GM10248 (cell line): Measurements from ENCODE around the gene SSR2.

Source experiments
- CTCF ChIA-PET: fragments of 300-600 bp; sonication (Branson Sonifier 250); formaldehyde crosslinking; extraction: SDS; loops from one replicate; lab custom pipeline; 2021; ENCODE audit warnings: antibody characterized with exemption; lab: Yijun Ruan, JAX
- POLR2A ChIA-PET: fragments of 350-650 bp; sonication (Branson Sonifier 250); formaldehyde crosslinking; extraction: SDS; loops from one replicate; lab custom pipeline; 2020; ENCODE audit warnings: antibody characterized with exemption; lab: Yijun Ruan, JAX
- DNase-seq: peaks from one replicate; pipeline ENCODE4 v3.0.0; 2012; ENCODE audit errors: extremely low spot score
- CTCF ChIP-seq: IDR thresholded peaks from 2 replicates; pipeline ENCODE4 v1.5.1; 2012; ENCODE audit warnings: mild to moderate bottlenecking, low read depth; ENCODE audit errors: extremely low read depth, missing control alignments, control extremely low read depth

SSR2 gene

GRCh38 chr1:155979597-155980343 lies 41.0 kb downstream of the SSR2 start:
- ChIA-PET CTCF (interaction anchor here (1.2 to 19.5 kb wide), 6 partner anchors 13 to 55 kb away, joined by 3 to 215 read pairs (median 38); no protein-coding TSS in a partner anchor), POLR2A (interaction anchor here (0.5 to 1.1 kb wide), 2 partner anchors 9 to 147 kb away, joined by 4 to 6 read pairs; no protein-coding TSS in a partner anchor)
- no peak for TF ChIP-seq CTCF
- no peak for DNase-seq

- CTCF ChIA-PET: interaction anchor here (0.6 to 19.5 kb wide), 6 partner anchors 9 to 246 kb away, joined by 3 to 215 read pairs (median 20); no protein-coding TSS in a partner anchor
- no peak for TF ChIP-seq CTCF
- POLR2A ChIA-PET: interaction anchor here (0.6 to 1.3 kb wide), 4 partner anchors 9 to 321 kb away, joined by 3 to 4 read pairs (median 4); no protein-coding TSS in a partner anchor
- DNase-seq: no peak
Measured at GRCh38 chr1:155978973-155979429, 41.8 kb downstream of the SSR2 start.

- CTCF ChIA-PET: interaction anchor here (0.6 to 19.5 kb wide), 9 partner anchors 8 to 247 kb away, joined by 3 to 215 read pairs (median 6); no protein-coding TSS in a partner anchor
- peak; percentile 33 for TF ChIP-seq CTCF
- peak; percentile 90 for DNase-seq
- POLR2A ChIA-PET: interaction anchor here (0.6 to 1.3 kb wide), 5 partner anchors 8 to 322 kb away, joined by 3 to 6 read pairs (median 4); no protein-coding TSS in a partner anchor
Measured at GRCh38 chr1:155978325-155978972, 42.3 kb downstream of the SSR2 start, which contains the start of gene ARHGEF2. ARHGEF2 (minus strand) TSS chr1:155978547; CDS start chr1:155978427, 120 bp downstream.

GRCh38 chr1:155977690-155978324 lies 42.9 kb downstream of the SSR2 start:
- DNase-seq: peak; percentile 68
- no peak for TF ChIP-seq CTCF
- CTCF ChIA-PET: interaction anchor here (0.7 to 19.5 kb wide), 12 partner anchors 10 to 727 kb away, joined by 3 to 215 read pairs (median 4); partner anchors contain the start of gene KHDC4
- POLR2A ChIA-PET: interaction anchor here (0.6 to 1.5 kb wide), 5 partner anchors 32 to 238 kb away, joined by 3 to 6 read pairs (median 4); no protein-coding TSS in a partner anchor

- ChIA-PET CTCF (interaction anchor here (0.9 to 19.5 kb wide), 12 partner anchors 9 to 726 kb away, joined by 3 to 215 read pairs (median 4); partner anchors contain the start of gene KHDC4), POLR2A (interaction anchor here (0.5 to 1.5 kb wide), 5 partner anchors 31 to 300 kb away, joined by 3 to 6 read pairs (median 4); no protein-coding TSS in a partner anchor)
- no peak for DNase-seq
- no peak for TF ChIP-seq CTCF
Measured at GRCh38 chr1:155976913-155977689, 43.6 kb downstream of the SSR2 start.
